B cell (primary cell): ENCODE measurements around the gene NF2. TPM values are rescaled to one million over a fixed set of nuclear protein-coding genes. Genes with fewer than 3 reads are reported as not detected.

Experiments used
- ATAC-seq: fragments of 200-7000 bp; cut with Tn5 transposase; one replicate; pipeline ENCODE4 v1.10.0; 2021; ENCODE audit warnings: low read depth, mild to moderate bottlenecking, moderate number of reproducible peaks, moderate library complexity
- CTCF ChIA-PET: fragments of 350-600 bp; sonication (Branson Sonifier 250); formaldehyde crosslinking; loops from one replicate; lab custom pipeline; 2021; ENCODE audit warnings: antibody characterized with exemption, inconsistent platforms; lab: Charles Lee
- POLR2A ChIA-PET: fragments of 350-600 bp; sonication (Branson Sonifier 250); formaldehyde crosslinking; loops from one replicate; lab custom pipeline; 2021; ENCODE audit warnings: antibody characterized with exemption; lab: Charles Lee
- DNase-seq: peaks from one replicate; pipeline ENCODE4 v3.0.0; 2013
- H2AFZ ChIP-seq: 2 replicates; pipeline ENCODE4 v1.6.1; 2012; ENCODE audit warnings: mild to moderate bottlenecking, low read depth, low read length; ENCODE audit not compliant: insufficient read depth, poor library complexity, severe bottlenecking
- H3K27ac ChIP-seq, 2 donors: 1 replicate in 1 of 2; 2 replicates in 1 of 2; pipeline ENCODE4 v1.5.1; 2012 to 2013; ENCODE audit warnings: low read length in 2 of 2, mild to moderate bottlenecking in 2 of 2, moderate library complexity in 1 of 2
- H3K27me3 ChIP-seq, 4 experiments: fragments of 200-600 bp in 1 of 4; sonication (generic) in 1 of 4; replicated peaks in 1 of 4; 1 replicate in 2 of 4; 2 replicates in 2 of 4; pipeline versions ENCODE4 v1.6.1 to v1.7.0; 2013 to 2016; ENCODE audit warnings: low read length in 3 of 4, mild to moderate bottlenecking in 2 of 4, mixed read lengths in 1 of 4, moderate library complexity in 1 of 4; ENCODE audit not compliant: insufficient read depth in 4 of 4, control insufficient read depth in 3 of 4; ENCODE audit errors: control extremely low read depth in 1 of 4
- H3K36me3 ChIP-seq, 2 experiments: replicated peaks in 1 of 2; 1 replicate in 1 of 2; 2 replicates in 1 of 2; pipeline versions ENCODE4 v1.6.1 to v1.7.1; 2013; ENCODE audit warnings: low read length in 1 of 2; ENCODE audit not compliant: insufficient read depth in 2 of 2, control insufficient read depth in 1 of 2; ENCODE audit errors: control extremely low read depth in 1 of 2, extremely low read depth in 1 of 2
- H3K4me1 ChIP-seq, 2 donors: fragments of 200-600 bp in 1 of 2; sonication (generic) in 1 of 2; 1 replicate in 1 of 2; 2 replicates in 1 of 2; pipeline versions ENCODE4 v1.5.1 to v1.6.1; 2013 to 2017; ENCODE audit warnings: low read length in 2 of 2; ENCODE audit not compliant: control insufficient read depth in 2 of 2, insufficient read depth in 2 of 2
- H3K4me2 ChIP-seq: replicated peaks from 2 replicates; pipeline ENCODE3; 2012; ENCODE audit warnings: mild to moderate bottlenecking, low read depth, low read length; ENCODE audit not compliant: poor library complexity, severe bottlenecking
- H3K4me3 ChIP-seq, 5 experiments: fragments of 200-600 bp in 1 of 5; sonication (generic) in 1 of 5; 1 replicate in 3 of 5; 2 replicates in 2 of 5; pipeline versions ENCODE4 v1.5.1 to v1.7.0; 2011 to 2016; ENCODE audit warnings: low read length in 4 of 5, mild to moderate bottlenecking in 4 of 5, low read depth in 2 of 5, control low read depth in 1 of 5, moderate library complexity in 1 of 5; ENCODE audit not compliant: insufficient read depth in 1 of 5; ENCODE audit errors: control extremely low read depth in 1 of 5, extremely low read depth in 1 of 5
- H3K79me2 ChIP-seq: fragments of 200-600 bp; sonication (generic); one replicate; pipeline ENCODE4 v1.6.0; 2016; ENCODE audit warnings: low read length; ENCODE audit not compliant: control insufficient read depth, insufficient read depth
- H3K9ac ChIP-seq: fragments of 200-600 bp; sonication (generic); 2 replicates; pipeline ENCODE4 v1.6.1; 2017; ENCODE audit warnings: mild to moderate bottlenecking, low read length, moderate library complexity
- H3K9me3 ChIP-seq, 3 donors: one replicate each; pipeline versions ENCODE4 v1.6.1 to v1.7.1; 2013; ENCODE audit warnings: low read length in 2 of 3; ENCODE audit not compliant: control insufficient read depth in 2 of 3, insufficient read depth in 1 of 3; ENCODE audit errors: control extremely low read depth in 1 of 3
- H4K20me1 ChIP-seq: 2 replicates; pipeline ENCODE4 v1.6.0; 2012; ENCODE audit warnings: mild to moderate bottlenecking, low read length; ENCODE audit not compliant: insufficient read depth, control insufficient read depth, poor library complexity, severe bottlenecking
- H3K27ac Mint-ChIP-seq: one replicate; pipeline ENCODE4 v1.8.0; 2021; ENCODE audit warnings: mixed read lengths
- H3K27me3 Mint-ChIP-seq: one replicate; pipeline ENCODE4 v1.8.0; 2021; ENCODE audit warnings: mixed read lengths
- H3K4me1 Mint-ChIP-seq: one replicate; pipeline ENCODE4 v1.8.0; 2021; ENCODE audit warnings: mixed read lengths
- H3K4me3 Mint-ChIP-seq: one replicate; pipeline ENCODE4 v1.8.0; 2021; ENCODE audit warnings: mixed read lengths
- H3K9me3 Mint-ChIP-seq: one replicate; pipeline ENCODE4 v1.8.0; 2022; ENCODE audit warnings: mixed read lengths; ENCODE audit not compliant: insufficient read depth
- EZH2 ChIP-seq: IDR thresholded peaks from 2 replicates; pipeline ENCODE4 v1.6.1; 2012; ENCODE audit warnings: borderline replicate concordance, low read depth, mild to moderate bottlenecking, moderate library complexity, low read length; ENCODE audit not compliant: insufficient read depth, poor library complexity, severe bottlenecking
- WGBS: methylation state at CpG from one replicate; pipeline ENCODE4 v1.1.5; 2013; ENCODE audit warnings: missing lambda C conversion rate; ENCODE audit not compliant: insufficient coverage; 5-methylcytosine and 5-hydroxymethylcytosine counted together
- intact Hi-C: fragments of 100-400 bp; cut with micrococcal nuclease; formaldehyde crosslinking; loops from one replicate; pipeline ENCODE4 v1.10.0; 2022
- polyA plus RNA-seq: library from polyadenylated mRNA; depleted of rRNA; stranded (reverse); fragments of >200 nt; gene quantifications from 2 replicates; pipeline ENCODE4 v1.2.3, GENCODE V29; 2012
- total RNA-seq, 2 donors: library from RNA; stranded (reverse); fragments of 120-200 nt in 1 of 2; gene quantifications; 1 replicate in 1 of 2; 2 replicates in 1 of 2; pipeline versions ENCODE4 v1.2.3 to v1.2.4, GENCODE V29; 2013 to 2022
- TF ChIP-seq, protein P1 (sequence below): fragments of 200-600 bp; IDR thresholded peaks from one replicate; pipeline ENCODE4 v1.8.0; 2022; ENCODE audit warnings: antibody characterized with exemption, mild to moderate bottlenecking

Gene NF2
- total and polyA plus RNA-seq, 2 donors (not counting 1 experiment from before 2014, with no cell fraction given) = 9.4 to 26.6 TPM

- H3K27me3 ChIP-seq = no peaks in the 10 kb centered on the region
- intact Hi-C loops = no loop called here
- WGBS = 93% methylated on average over 4 of the region's 4 CpGs
- DNase-seq = no peak
- H3K27ac Mint-ChIP-seq = no peak overlapping the region
- TF ChIP-seq, protein P1, sequence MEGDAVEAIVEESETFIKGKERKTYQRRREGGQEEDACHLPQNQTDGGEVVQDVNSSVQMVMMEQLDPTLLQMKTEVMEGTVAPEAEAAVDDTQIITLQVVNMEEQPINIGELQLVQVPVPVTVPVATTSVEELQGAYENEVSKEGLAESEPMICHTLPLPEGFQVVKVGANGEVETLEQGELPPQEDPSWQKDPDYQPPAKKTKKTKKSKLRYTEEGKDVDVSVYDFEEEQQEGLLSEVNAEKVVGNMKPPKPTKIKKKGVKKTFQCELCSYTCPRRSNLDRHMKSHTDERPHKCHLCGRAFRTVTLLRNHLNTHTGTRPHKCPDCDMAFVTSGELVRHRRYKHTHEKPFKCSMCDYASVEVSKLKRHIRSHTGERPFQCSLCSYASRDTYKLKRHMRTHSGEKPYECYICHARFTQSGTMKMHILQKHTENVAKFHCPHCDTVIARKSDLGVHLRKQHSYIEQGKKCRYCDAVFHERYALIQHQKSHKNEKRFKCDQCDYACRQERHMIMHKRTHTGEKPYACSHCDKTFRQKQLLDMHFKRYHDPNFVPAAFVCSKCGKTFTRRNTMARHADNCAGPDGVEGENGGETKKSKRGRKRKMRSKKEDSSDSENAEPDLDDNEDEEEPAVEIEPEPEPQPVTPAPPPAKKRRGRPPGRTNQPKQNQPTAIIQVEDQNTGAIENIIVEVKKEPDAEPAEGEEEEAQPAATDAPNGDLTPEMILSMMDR = no peak
- TF ChIP-seq EZH2 = no peak
- H3K4me3 ChIP-seq = no peak overlapping the region
- no peak overlapping the region for H3K9ac ChIP-seq
- H3K27ac ChIP-seq = no peak overlapping the region
- ChIA-PET POLR2A (no interaction called here), CTCF (no interaction called here)
- peaks cover 0 to 46% of the 10 kb centered on the region in 2 experiments for H3K36me3 ChIP-seq
- H2AFZ ChIP-seq = no peak overlapping the region
- H3K9me3 Mint-ChIP-seq = no peaks in the 10 kb centered on the region
- no peaks in the 10 kb centered on the region for H3K79me2 ChIP-seq
- H3K27me3 Mint-ChIP-seq = no peaks in the 10 kb centered on the region
- ATAC-seq = no peak
- no peaks in the 10 kb centered on the region for H3K4me1 Mint-ChIP-seq
- no peak overlapping the region for H3K4me3 Mint-ChIP-seq
- no peaks in the 10 kb centered on the region for H3K9me3 ChIP-seq
- H3K4me2 ChIP-seq = no peak overlapping the region
- no peaks in the 10 kb centered on the region for H3K4me1 ChIP-seq
- no peaks in the 10 kb centered on the region for H4K20me1 ChIP-seq
Measured at GRCh38 chr22:29684244-29684643, 80.8 kb downstream of the NF2 start.

GRCh38 chr22:29689206-29689879 is 85.9 kb downstream of the NF2 start:
- Histone ChIP-seq H3K36me3 (peaks cover 0 to 36% of the 10 kb centered on the region in 2 experiments), H4K20me1 (no peaks in the 10 kb centered on the region), H3K27me3 (no peaks in the 10 kb centered on the region), H3K4me1 (no peaks in the 10 kb centered on the region), H3K9me3 (no peaks in the 10 kb centered on the region), H3K4me3 (no peak overlapping the region), H3K27ac (no peak overlapping the region), H2AFZ (no peak overlapping the region), H3K79me2 (no peaks in the 10 kb centered on the region), H3K4me2 (no peak overlapping the region), H3K9ac (no peak overlapping the region)
- H3K27ac Mint-ChIP-seq = no peak overlapping the region
- DNase-seq = no peak
- TF ChIP-seq, protein P1 = no peak
- TF ChIP-seq EZH2 = no peak
- WGBS = no CpG with 5 or more reads among the region's 5 CpGs
- no peaks in the 10 kb centered on the region for H3K9me3 Mint-ChIP-seq
- H3K4me3 Mint-ChIP-seq = no peak overlapping the region
- no peaks in the 10 kb centered on the region for H3K27me3 Mint-ChIP-seq
- no peaks in the 10 kb centered on the region for H3K4me1 Mint-ChIP-seq
- POLR2A ChIA-PET = no interaction called here
- CTCF ChIA-PET = interaction anchor here (0.7 to 5.5 kb wide), 8 partner anchors 11 to 399 kb away, joined by 3 to 40 read pairs (median 4); no protein-coding TSS in a partner anchor
- intact Hi-C loops = no loop called here
- ATAC-seq = no peak
